ENCODE measurements around the gene PYGB.

The PYGB gene

GRCh38 chr20:25285856-25286798 is 38.2 kb downstream of the PYGB start:
- no peak for DNase-seq
- Histone ChIP-seq H4K8ac (ENCODE audit: low read depth, low read length) (no peak overlapping the region), H3K36me3 (ENCODE audit: control insufficient read depth in 1 of 2, insufficient read depth in 2 of 2, low read length in 2 of 2) (peaks cover 72 to 84% of the 10 kb centered on the region in 2 experiments), H3K27me3 (ENCODE audit: insufficient read depth, low read length) (no peaks in the 10 kb centered on the region), H3K79me2 (ENCODE audit: control insufficient read depth, insufficient read depth, low read length, poor library complexity) (no peaks in the 10 kb centered on the region), H3K4me3 (ENCODE audit: low read depth, low read length) (no peak overlapping the region), H3K14ac (ENCODE audit: low read length) (no peak overlapping the region), H2AK5ac (ENCODE audit: low read length) (no peak overlapping the region), H3K4ac (ENCODE audit: low read depth, low read length) (no peak overlapping the region), H3K4me1 (ENCODE audit: control insufficient read depth in 1 of 2, insufficient read depth in 2 of 2, low read length in 2 of 2) (no peaks in the 10 kb centered on the region), H2BK12ac (ENCODE audit: low read length) (no peak overlapping the region), H4K12ac (ENCODE audit: low read depth, low read length) (no peak overlapping the region), H2AFZ (ENCODE audit: insufficient read depth, low read length, poor library complexity) (no peak overlapping the region), H3K79me1 (ENCODE audit: low read length) (no peaks in the 10 kb centered on the region), H3K23ac (ENCODE audit: low read length) (no peak overlapping the region), H3K4me2 (ENCODE audit: low read length) (no peak overlapping the region), H3K9ac (ENCODE audit: low read length) (no peak overlapping the region), H4K91ac (ENCODE audit: low read depth, low read length) (no peak overlapping the region), H2BK5ac (ENCODE audit: low read depth, low read length, poor library complexity) (no peak overlapping the region), H3K9me3 (ENCODE audit: insufficient read depth, low read depth, low read length) (peaks cover 4% of the 10 kb centered on the region), H3K27ac (ENCODE audit: low read depth, low read length) (no peak overlapping the region), H3K18ac (ENCODE audit: low read length) (no peak overlapping the region), H2BK120ac (ENCODE audit: insufficient read depth, low read length, poor library complexity) (no peak overlapping the region)
- no CpG with 5 or more reads among the region's 24 CpGs for WGBS (ENCODE audit: extremely low coverage, insufficient coverage, insufficient read length)

DNA sequence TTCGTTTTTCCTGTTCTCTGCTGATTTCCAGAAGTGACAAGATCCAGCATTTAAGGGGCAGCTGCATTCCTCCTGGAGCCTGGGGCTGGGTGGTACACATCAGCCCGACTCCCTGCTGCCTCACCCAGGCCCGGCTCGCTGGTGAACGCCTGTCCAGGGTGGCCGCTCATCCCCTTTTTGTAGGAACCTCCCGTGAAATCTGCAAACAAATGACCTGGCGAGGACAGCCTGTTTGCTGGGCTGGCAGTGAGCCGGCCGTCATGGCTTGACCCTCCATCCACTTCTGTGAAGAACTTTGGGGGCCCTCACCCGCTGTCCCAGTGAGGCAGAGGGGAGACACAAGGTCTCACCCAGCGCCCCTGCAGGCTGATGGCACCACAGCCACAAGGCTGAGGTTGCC is 39.0 kb downstream of the PYGB start:
- no CpG with 5 or more reads among the region's 12 CpGs for WGBS (ENCODE audit: extremely low coverage, insufficient coverage, insufficient read length)
- no peak overlapping the region for H3K23ac ChIP-seq (ENCODE audit: low read length)

GRCh38 chr20:25287631-25288290 is 39.9 kb downstream of the PYGB start:
- peaks cover 67 to 82% of the 10 kb centered on the region in 2 experiments for H3K36me3 ChIP-seq (ENCODE audit: control insufficient read depth in 1 of 2, insufficient read depth in 2 of 2, low read length in 2 of 2)
- DNase-seq, result no peak
- H4K12ac ChIP-seq (ENCODE audit: low read depth, low read length), result no peak overlapping the region
- no CpG with 5 or more reads among the region's 16 CpGs for WGBS (ENCODE audit: extremely low coverage, insufficient coverage, insufficient read length)
- no peaks in the 10 kb centered on the region for H3K79me1 ChIP-seq (ENCODE audit: low read length)
- peaks cover 4% of the 10 kb centered on the region for H3K9me3 ChIP-seq (ENCODE audit: insufficient read depth, low read depth, low read length)
- no peak overlapping the region for H3K27ac ChIP-seq (ENCODE audit: low read depth, low read length)
- no peak overlapping the region for H2AFZ ChIP-seq (ENCODE audit: insufficient read depth, low read length, poor library complexity)
- no peaks in the 10 kb centered on the region for H3K4me1 ChIP-seq (ENCODE audit: control insufficient read depth in 1 of 2, insufficient read depth in 2 of 2, low read length in 2 of 2)
- H2BK12ac ChIP-seq (ENCODE audit: low read length), result no peak overlapping the region
- H3K9ac ChIP-seq (ENCODE audit: low read length), result no peak overlapping the region
- no peak overlapping the region for H3K4me2 ChIP-seq (ENCODE audit: low read length)
- no peak overlapping the region for H3K23ac ChIP-seq (ENCODE audit: low read length)
- H3K18ac ChIP-seq (ENCODE audit: low read length), result no peak overlapping the region
- H3K14ac ChIP-seq (ENCODE audit: low read length), result no peak overlapping the region
- H3K27me3 ChIP-seq (ENCODE audit: insufficient read depth, low read length), result no peaks in the 10 kb centered on the region
- H3K4me3 ChIP-seq (ENCODE audit: low read depth, low read length), result no peak overlapping the region
- no peak overlapping the region for H3K4ac ChIP-seq (ENCODE audit: low read depth, low read length)
- no peak overlapping the region for H2BK120ac ChIP-seq (ENCODE audit: insufficient read depth, low read length, poor library complexity)
- H2BK5ac ChIP-seq (ENCODE audit: low read depth, low read length, poor library complexity), result no peak overlapping the region
- no peak overlapping the region for H4K8ac ChIP-seq (ENCODE audit: low read depth, low read length)
- no peak overlapping the region for H4K91ac ChIP-seq (ENCODE audit: low read depth, low read length)
- H2AK5ac ChIP-seq (ENCODE audit: low read length), result no peak overlapping the region
- no peaks in the 10 kb centered on the region for H3K79me2 ChIP-seq (ENCODE audit: control insufficient read depth, insufficient read depth, low read length, poor library complexity)

More for the DNA sequence above, 39.0 kb downstream of the PYGB start:
- no peak overlapping the region for H4K91ac ChIP-seq (ENCODE audit: low read depth, low read length)
- no peak overlapping the region for H3K9ac ChIP-seq (ENCODE audit: low read length)
- H2BK12ac ChIP-seq (ENCODE audit: low read length), result no peak overlapping the region
- H2BK120ac ChIP-seq (ENCODE audit: insufficient read depth, low read length, poor library complexity), result no peak overlapping the region
- H3K18ac ChIP-seq (ENCODE audit: low read length), result no peak overlapping the region
- no peak overlapping the region for H3K4ac ChIP-seq (ENCODE audit: low read depth, low read length)
- no peak overlapping the region for H3K4me2 ChIP-seq (ENCODE audit: low read length)
- no peaks in the 10 kb centered on the region for H3K4me1 ChIP-seq (ENCODE audit: control insufficient read depth in 1 of 2, insufficient read depth in 2 of 2, low read length in 2 of 2)
- no peak overlapping the region for H4K12ac ChIP-seq (ENCODE audit: low read depth, low read length)
- no peaks in the 10 kb centered on the region for H3K79me2 ChIP-seq (ENCODE audit: control insufficient read depth, insufficient read depth, low read length, poor library complexity)
- no peaks in the 10 kb centered on the region for H3K27me3 ChIP-seq (ENCODE audit: insufficient read depth, low read length)
- H3K9me3 ChIP-seq (ENCODE audit: insufficient read depth, low read depth, low read length), result peaks cover 4% of the 10 kb centered on the region
- H2AFZ ChIP-seq (ENCODE audit: insufficient read depth, low read length, poor library complexity), result no peak overlapping the region
- no peak for DNase-seq
- no peak overlapping the region for H2BK5ac ChIP-seq (ENCODE audit: low read depth, low read length, poor library complexity)
- no peak overlapping the region for H4K8ac ChIP-seq (ENCODE audit: low read depth, low read length)
- H3K14ac ChIP-seq (ENCODE audit: low read length), result no peak overlapping the region
- H3K79me1 ChIP-seq (ENCODE audit: low read length), result no peaks in the 10 kb centered on the region
- H3K4me3 ChIP-seq (ENCODE audit: low read depth, low read length), result no peak overlapping the region
- no peak overlapping the region for H3K27ac ChIP-seq (ENCODE audit: low read depth, low read length)
- H2AK5ac ChIP-seq (ENCODE audit: low read length), result no peak overlapping the region
- peaks cover 71 to 83% of the 10 kb centered on the region in 2 experiments for H3K36me3 ChIP-seq (ENCODE audit: control insufficient read depth in 1 of 2, insufficient read depth in 2 of 2, low read length in 2 of 2)

DNA sequence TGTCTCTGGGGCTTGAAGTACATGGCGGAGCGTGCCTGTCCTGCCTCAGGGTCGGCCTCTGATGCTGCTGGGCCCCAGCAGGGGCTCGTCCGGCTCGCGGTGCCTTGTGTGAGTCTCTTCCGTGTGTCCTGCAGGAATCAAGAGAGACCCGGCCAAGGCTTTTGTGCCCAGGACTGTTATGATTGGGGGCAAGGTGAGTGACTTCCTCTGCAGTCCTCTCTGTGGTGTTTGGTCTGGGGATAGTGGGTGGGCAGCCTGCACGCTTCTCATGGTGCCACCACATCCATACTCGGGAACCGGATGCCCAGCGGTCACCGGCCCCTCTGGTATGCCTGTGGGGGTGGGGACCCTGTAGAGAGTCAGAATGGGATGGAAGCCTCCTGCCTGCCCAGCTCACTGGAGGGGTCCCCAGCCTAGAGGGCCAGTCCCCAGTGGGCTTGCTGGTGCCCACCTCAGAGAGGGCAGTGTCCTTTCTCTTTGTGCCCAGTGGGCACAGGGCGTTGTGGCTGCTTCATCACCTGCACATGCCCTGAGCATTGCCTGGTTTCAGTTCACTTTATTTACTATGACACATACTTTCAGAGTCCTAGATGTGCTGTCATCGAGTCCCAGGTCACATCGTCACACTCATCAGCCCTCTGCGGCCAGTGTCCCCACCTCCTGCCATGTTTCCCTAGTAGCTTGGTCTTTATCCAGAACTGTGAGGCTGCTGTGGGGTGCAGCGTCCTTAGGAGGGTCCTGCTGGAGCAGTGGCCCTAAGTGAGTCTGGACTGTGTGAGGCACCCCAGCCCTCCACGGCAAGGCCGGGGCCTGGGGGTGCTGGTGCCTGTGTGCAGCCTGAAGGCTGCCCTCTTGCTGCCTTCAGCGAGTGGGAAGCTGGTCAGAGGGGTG is 40.7 kb downstream of the PYGB start:
- Histone ChIP-seq H3K4me1 (ENCODE audit: control insufficient read depth in 1 of 2, insufficient read depth in 2 of 2, low read length in 2 of 2) (no peaks in the 10 kb centered on the region), H3K14ac (ENCODE audit: low read length) (no peak overlapping the region)
- no CpG with 5 or more reads among the region's 22 CpGs for WGBS (ENCODE audit: extremely low coverage, insufficient coverage, insufficient read length)

More for the DNA sequence above, 40.7 kb downstream of the PYGB start:
- Histone ChIP-seq H3K79me2 (ENCODE audit: control insufficient read depth, insufficient read depth, low read length, poor library complexity) (no peaks in the 10 kb centered on the region), H4K91ac (ENCODE audit: low read depth, low read length) (no peak overlapping the region), H3K18ac (ENCODE audit: low read length) (no peak overlapping the region), H2BK120ac (ENCODE audit: insufficient read depth, low read length, poor library complexity) (no peak overlapping the region), H3K9me3 (ENCODE audit: insufficient read depth, low read depth, low read length) (peaks cover 4% of the 10 kb centered on the region), H3K4me2 (ENCODE audit: low read length) (no peak overlapping the region), H3K27me3 (ENCODE audit: insufficient read depth, low read length) (no peaks in the 10 kb centered on the region), H3K4me3 (ENCODE audit: low read depth, low read length) (no peak overlapping the region), H2AK5ac (ENCODE audit: low read length) (no peak overlapping the region), H3K9ac (ENCODE audit: low read length) (no peak overlapping the region), H2BK5ac (ENCODE audit: low read depth, low read length, poor library complexity) (no peak overlapping the region), H2BK12ac (ENCODE audit: low read length) (no peak overlapping the region), H4K8ac (ENCODE audit: low read depth, low read length) (no peak overlapping the region), H3K79me1 (ENCODE audit: low read length) (no peaks in the 10 kb centered on the region), H3K23ac (ENCODE audit: low read length) (no peak overlapping the region), H3K36me3 (ENCODE audit: control insufficient read depth in 1 of 2, insufficient read depth in 2 of 2, low read length in 2 of 2) (peaks cover 64 to 74% of the 10 kb centered on the region in 2 experiments), H4K12ac (ENCODE audit: low read depth, low read length) (no peak overlapping the region), H3K4ac (ENCODE audit: low read depth, low read length) (no peak overlapping the region), H2AFZ (ENCODE audit: insufficient read depth, low read length, poor library complexity) (no peak overlapping the region), H3K27ac (ENCODE audit: low read depth, low read length) (no peak overlapping the region)
- DNase-seq, result no peak

Measured in trophoblast cell (in vitro differentiated cells and primary cell).